ENCODE data around the gene CACNG1. TPM values are rescaled to one million over a fixed set of nuclear protein-coding genes. Genes with fewer than 3 reads are reported as not detected.

The CACNG1 gene, protein sequence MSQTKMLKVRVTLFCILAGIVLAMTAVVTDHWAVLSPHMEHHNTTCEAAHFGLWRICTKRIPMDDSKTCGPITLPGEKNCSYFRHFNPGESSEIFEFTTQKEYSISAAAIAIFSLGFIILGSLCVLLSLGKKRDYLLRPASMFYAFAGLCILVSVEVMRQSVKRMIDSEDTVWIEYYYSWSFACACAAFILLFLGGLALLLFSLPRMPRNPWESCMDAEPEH
- polyA plus RNA-seq: under 1 TPM in 1 of 4 donors, not detected in 3; 0.66 TPM
- long read RNA-seq, donor 1: 0 reads
- long read RNA-seq, donor 2: 0 reads
- long read RNA-seq, donor 3: 0 reads
- long read RNA-seq, donor 4: 0 reads
- long read RNA-seq, donor 5, partial matches to known transcripts: 6 of 8 reads
- long read RNA-seq, donor 5, other reads (novel, unspliced or antisense): 0 of 8 reads
- long read RNA-seq, donor 6: 0 reads
- long read RNA-seq, donor 7, partial matches to known transcripts: 5 of 5 reads
- long read RNA-seq, donor 7, other reads (novel, unspliced or antisense): 0 of 5 reads
- long read RNA-seq, donor 8, transcript CACNG1-201 (4 exons, 1,266 nt): major isoform, 10 of 10 reads
- long read RNA-seq, donor 8, partial matches to known transcripts: 0 of 10 reads
- long read RNA-seq, donor 8, other reads (novel, unspliced or antisense): 0 of 10 reads
- long read RNA-seq, donor 9: 0 reads
- long read RNA-seq, donor 10: 0 reads

GRCh38 chr17:67044016-67044772 lies at the start of gene CACNG1:
Gene CACNG1, plus strand, starts transcription at chr17:67044554. Its CDS starts 107 bp downstream, at chr17:67044661.
- FAIRE-seq: no peak
- Histone ChIP-seq H3K4me3 (ENCODE audit: low read depth in 1 of 3, low read length in 3 of 3) (no peak within 1 kb of the TSS), H3K27me3 (ENCODE audit: control insufficient read depth in 3 of 3, insufficient read depth in 3 of 3, low read length in 3 of 3) (no peaks in the 10 kb centered on the region), H3K4me1 (ENCODE audit: control insufficient read depth in 3 of 3, insufficient read depth in 2 of 3, low read depth in 1 of 3, low read length in 2 of 3) (no peaks in the 10 kb centered on the region), H3K9me3 (ENCODE audit: control insufficient read depth in 2 of 2, insufficient read depth in 1 of 2, low read depth in 1 of 2, low read length in 1 of 2) (peaks cover 0 to 12% of the 10 kb centered on the region in 2 donors), H3K27ac (ENCODE audit: low read depth in 1 of 3, low read length in 2 of 3) (no peak within 1 kb of the TSS), H3K36me3 (ENCODE audit: control insufficient read depth in 3 of 3, insufficient read depth in 2 of 3, low read depth in 1 of 3, low read length in 3 of 3) (no peaks in the 10 kb centered on the region)
- 88 to 93% (median 88%) methylated on average over 30 to 32 of the region's 32 CpGs for WGBS, 3 donors
- no peak for DNase-seq

- Histone ChIP-seq H3K9me3 (ENCODE audit: control insufficient read depth in 2 of 2, insufficient read depth in 1 of 2, low read depth in 1 of 2, low read length in 1 of 2) (no peaks in the 10 kb centered on the region), H3K4me3 (ENCODE audit: low read depth in 1 of 3, low read length in 3 of 3) (no peak overlapping the region), H3K27me3 (ENCODE audit: control insufficient read depth in 3 of 3, insufficient read depth in 3 of 3, low read length in 3 of 3) (no peaks in the 10 kb centered on the region), H3K36me3 (ENCODE audit: control insufficient read depth in 3 of 3, insufficient read depth in 2 of 3, low read depth in 1 of 3, low read length in 3 of 3) (no peaks in the 10 kb centered on the region), H3K27ac (ENCODE audit: low read depth in 1 of 3, low read length in 2 of 3) (no peak overlapping the region), H3K4me1 (ENCODE audit: control insufficient read depth in 3 of 3, insufficient read depth in 2 of 3, low read depth in 1 of 3, low read length in 2 of 3) (no peaks in the 10 kb centered on the region)
- WGBS, 3 donors: 63 to 69% (median 67%) methylated on average over 12 of the region's 12 CpGs
- no peak for DNase-seq
- no peak for FAIRE-seq
Observed at GRCh38 chr17:66994930-66995535, 49.3 kb upstream of the CACNG1 start.

GRCh38 chr17:66995944-66996343 lies 48.4 kb upstream of the CACNG1 start:
- 84 to 88% (median 88%) methylated on average over 7 of the region's 7 CpGs for WGBS, 3 donors
- no peaks in the 10 kb centered on the region for H3K27me3 ChIP-seq (ENCODE audit: control insufficient read depth in 3 of 3, insufficient read depth in 3 of 3, low read length in 3 of 3)
- peaks cover 0 to under 1% of the 10 kb centered on the region in 2 donors for H3K9me3 ChIP-seq (ENCODE audit: control insufficient read depth in 2 of 2, insufficient read depth in 1 of 2, low read depth in 1 of 2, low read length in 1 of 2)
- no peaks in the 10 kb centered on the region for H3K36me3 ChIP-seq (ENCODE audit: control insufficient read depth in 3 of 3, insufficient read depth in 2 of 3, low read depth in 1 of 3, low read length in 3 of 3)
- no peak overlapping the region for H3K27ac ChIP-seq (ENCODE audit: low read depth in 1 of 3, low read length in 2 of 3)
- H3K4me3 ChIP-seq (ENCODE audit: low read depth in 1 of 3, low read length in 3 of 3): no peak overlapping the region
- no peak for DNase-seq
- no peaks in the 10 kb centered on the region for H3K4me1 ChIP-seq (ENCODE audit: control insufficient read depth in 3 of 3, insufficient read depth in 2 of 3, low read depth in 1 of 3, low read length in 2 of 3)
- FAIRE-seq: no peak

GRCh38 chr17:66996926-66997325 lies 47.4 kb upstream of the CACNG1 start:
- Histone ChIP-seq H3K4me3 (ENCODE audit: low read depth in 1 of 3, low read length in 3 of 3) (no peak overlapping the region), H3K4me1 (ENCODE audit: control insufficient read depth in 3 of 3, insufficient read depth in 2 of 3, low read depth in 1 of 3, low read length in 2 of 3) (no peaks in the 10 kb centered on the region), H3K27ac (ENCODE audit: low read depth in 1 of 3, low read length in 2 of 3) (no peak overlapping the region), H3K27me3 (ENCODE audit: control insufficient read depth in 3 of 3, insufficient read depth in 3 of 3, low read length in 3 of 3) (no peaks in the 10 kb centered on the region), H3K9me3 (ENCODE audit: control insufficient read depth in 2 of 2, insufficient read depth in 1 of 2, low read depth in 1 of 2, low read length in 1 of 2) (peaks cover 0 to 9% of the 10 kb centered on the region in 2 donors), H3K36me3 (ENCODE audit: control insufficient read depth in 3 of 3, insufficient read depth in 2 of 3, low read depth in 1 of 3, low read length in 3 of 3) (no peaks in the 10 kb centered on the region)
- 85 to 87% (median 86%) methylated on average over 5 of the region's 5 CpGs for WGBS, 3 donors
- FAIRE-seq: no peak
- DNase-seq: no peak

DNA sequence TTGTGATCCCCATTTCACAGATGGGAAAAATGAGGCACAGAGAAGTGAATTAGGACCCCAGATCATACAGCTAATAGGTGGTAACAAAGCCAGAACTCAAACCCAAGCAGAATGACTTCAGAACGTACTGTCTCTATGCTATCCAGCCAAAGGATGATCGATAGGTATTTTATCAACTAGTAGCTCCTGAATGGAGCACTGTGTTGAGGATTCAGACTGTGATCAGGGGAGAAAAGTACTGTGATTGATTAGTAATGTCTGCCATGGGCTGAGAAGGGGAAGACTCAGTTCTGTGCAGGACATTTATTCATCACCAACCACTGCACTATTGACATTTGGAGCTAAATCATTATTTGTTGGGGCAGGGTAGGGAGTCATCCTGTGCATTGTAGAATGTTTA lies 41.1 kb upstream of the CACNG1 start:
- WGBS, 3 donors: 86 to 89% (median 88%) methylated on average over 2 of the region's 2 CpGs
- Histone ChIP-seq H3K4me3 (ENCODE audit: low read depth in 1 of 3, low read length in 3 of 3) (no peak overlapping the region), H3K27me3 (ENCODE audit: control insufficient read depth in 3 of 3, insufficient read depth in 3 of 3, low read length in 3 of 3) (peaks cover 0 to 4% (median 0%) of the 10 kb centered on the region in 3 donors), H3K9me3 (ENCODE audit: control insufficient read depth in 2 of 2, insufficient read depth in 1 of 2, low read depth in 1 of 2, low read length in 1 of 2) (peaks cover 0 to 9% of the 10 kb centered on the region in 2 donors), H3K4me1 (ENCODE audit: control insufficient read depth in 3 of 3, insufficient read depth in 2 of 3, low read depth in 1 of 3, low read length in 2 of 3) (no peaks in the 10 kb centered on the region), H3K36me3 (ENCODE audit: control insufficient read depth in 3 of 3, insufficient read depth in 2 of 3, low read depth in 1 of 3, low read length in 3 of 3) (no peaks in the 10 kb centered on the region), H3K27ac (ENCODE audit: low read depth in 1 of 3, low read length in 2 of 3) (no peak overlapping the region)
- no peak for DNase-seq
- no peak for FAIRE-seq

DNA sequence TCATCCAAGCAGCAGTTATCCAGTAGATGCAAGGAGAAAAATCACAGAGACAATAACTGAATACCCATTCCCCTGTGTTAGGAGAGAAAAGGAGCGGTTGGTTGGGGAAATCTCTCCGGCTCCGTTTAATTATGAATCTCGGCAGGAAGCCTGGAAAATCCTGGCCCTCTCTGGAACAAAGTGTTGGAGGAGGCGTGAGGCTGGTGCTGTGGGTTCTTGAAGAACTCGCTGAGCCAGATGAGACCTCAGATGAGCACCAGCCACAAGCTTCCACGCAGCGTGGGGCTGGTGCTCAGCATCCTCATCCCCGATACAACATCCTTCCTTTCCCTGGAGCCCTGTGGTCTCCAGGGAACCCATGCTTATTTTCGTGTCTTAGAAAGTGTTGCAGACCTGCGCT lies 40.2 kb upstream of the CACNG1 start:
- FAIRE-seq: no peak
- Histone ChIP-seq H3K4me1 (ENCODE audit: control insufficient read depth in 3 of 3, insufficient read depth in 2 of 3, low read depth in 1 of 3, low read length in 2 of 3) (no peaks in the 10 kb centered on the region), H3K9me3 (ENCODE audit: control insufficient read depth in 2 of 2, insufficient read depth in 1 of 2, low read depth in 1 of 2, low read length in 1 of 2) (peaks cover 0 to 9% of the 10 kb centered on the region in 2 donors), H3K4me3 (ENCODE audit: low read depth in 1 of 3, low read length in 3 of 3) (no peak overlapping the region), H3K27ac (ENCODE audit: low read depth in 1 of 3, low read length in 2 of 3) (no peak overlapping the region), H3K36me3 (ENCODE audit: control insufficient read depth in 3 of 3, insufficient read depth in 2 of 3, low read depth in 1 of 3, low read length in 3 of 3) (no peaks in the 10 kb centered on the region), H3K27me3 (ENCODE audit: control insufficient read depth in 3 of 3, insufficient read depth in 3 of 3, low read length in 3 of 3) (peaks cover 0 to 4% (median 0%) of the 10 kb centered on the region in 3 donors)
- WGBS, 3 donors: 72 to 79% (median 77%) methylated on average over 11 of the region's 11 CpGs
- no peak for DNase-seq

GRCh38 chr17:67007266-67007665 lies 37.1 kb upstream of the CACNG1 start:
- no peak overlapping the region for H3K4me3 ChIP-seq (ENCODE audit: low read depth in 1 of 3, low read length in 3 of 3)
- no peaks in the 10 kb centered on the region for H3K4me1 ChIP-seq (ENCODE audit: control insufficient read depth in 3 of 3, insufficient read depth in 2 of 3, low read depth in 1 of 3, low read length in 2 of 3)
- no peaks in the 10 kb centered on the region for H3K36me3 ChIP-seq (ENCODE audit: control insufficient read depth in 3 of 3, insufficient read depth in 2 of 3, low read depth in 1 of 3, low read length in 3 of 3)
- H3K27ac ChIP-seq (ENCODE audit: low read depth in 1 of 3, low read length in 2 of 3): no peak overlapping the region
- DNase-seq (no peak), FAIRE-seq (no peak)
- peaks cover 0 to 8% (median 0%) of the 10 kb centered on the region in 3 donors for H3K27me3 ChIP-seq (ENCODE audit: control insufficient read depth in 3 of 3, insufficient read depth in 3 of 3, low read length in 3 of 3)
- H3K9me3 ChIP-seq (ENCODE audit: control insufficient read depth in 2 of 2, insufficient read depth in 1 of 2, low read depth in 1 of 2, low read length in 1 of 2): no peaks in the 10 kb centered on the region
- WGBS, 3 donors: 80 to 85% (median 85%) methylated on average over 6 of the region's 6 CpGs

- no peak overlapping the region for H3K27ac ChIP-seq (ENCODE audit: low read depth in 1 of 3, low read length in 2 of 3)
- H3K4me1 ChIP-seq (ENCODE audit: control insufficient read depth in 3 of 3, insufficient read depth in 2 of 3, low read depth in 1 of 3, low read length in 2 of 3): no peaks in the 10 kb centered on the region
- H3K9me3 ChIP-seq (ENCODE audit: control insufficient read depth in 2 of 2, insufficient read depth in 1 of 2, low read depth in 1 of 2, low read length in 1 of 2): no peaks in the 10 kb centered on the region
- no peaks in the 10 kb centered on the region for H3K36me3 ChIP-seq (ENCODE audit: control insufficient read depth in 3 of 3, insufficient read depth in 2 of 3, low read depth in 1 of 3, low read length in 3 of 3)
- H3K4me3 ChIP-seq (ENCODE audit: low read depth in 1 of 3, low read length in 3 of 3): no peak overlapping the region
- peaks cover 0 to 9% (median 0%) of the 10 kb centered on the region in 3 donors for H3K27me3 ChIP-seq (ENCODE audit: control insufficient read depth in 3 of 3, insufficient read depth in 3 of 3, low read length in 3 of 3)
- DNase-seq (no peak), FAIRE-seq (no peak)
- 80 to 89% (median 82%) methylated on average over 6 of the region's 6 CpGs for WGBS, 3 donors
Observed at GRCh38 chr17:67008101-67008500, 36.3 kb upstream of the CACNG1 start.
